NCI-H1930 (cell line): ENCODE results near the gene CNPY1.
"Not testable (repeated sequence)": the region's sequence is repeated elsewhere in the genome, so short reads cannot be mapped to it uniquely, and the experiment has no call there.

Experiments used
- DNase-seq, 2 experiments: peaks; one replicate each; lab custom pipeline; 2025; lab: John Stamatoyannopoulos, UW

CNPY1 gene

GRCh38 chr7:155578016-155578415 lies 31.7 kb upstream of the CNPY1 start:
- DNase-seq, result no peak

GRCh38 chr7:155577509-155577905 lies 31.1 kb upstream of the CNPY1 start:
- DNase-seq, result no peak

GRCh38 chr7:155576900-155577508 lies 30.6 kb upstream of the CNPY1 start:
- no peak for DNase-seq

GRCh38 chr7:155576416-155576815 lies 30.1 kb upstream of the CNPY1 start:
- no peak for DNase-seq

GRCh38 chr7:155574556-155575290 lies 28.4 kb upstream of the CNPY1 start:
- DNase-seq, result no peak

- no peak for DNase-seq
These were observed 25.4 kb upstream of the CNPY1 start for GRCh38 chr7:155571581-155572345.

- no peak for DNase-seq
These were observed 24.6 kb upstream of the CNPY1 start for GRCh38 chr7:155570991-155571390.

GRCh38 chr7:155570171-155570958 lies 24.0 kb upstream of the CNPY1 start:
- DNase-seq, result no peak

GRCh38 chr7:155569681-155570080 lies 23.3 kb upstream of the CNPY1 start:
- no peak for DNase-seq

GRCh38 chr7:155568842-155569494 lies 22.6 kb upstream of the CNPY1 start:
- no peak for DNase-seq

- DNase-seq, result no peak
These were observed 21.9 kb upstream of the CNPY1 start for GRCh38 chr7:155568333-155568660.

- no peak for DNase-seq
These were observed 21.4 kb upstream of the CNPY1 start for GRCh38 chr7:155567646-155568332.

GRCh38 chr7:155566011-155566836 lies 19.9 kb upstream of the CNPY1 start:
- DNase-seq, result no peak

- no peak for DNase-seq
These were observed 19.2 kb upstream of the CNPY1 start for GRCh38 chr7:155565596-155565995.

- DNase-seq, result not testable (repeated sequence)
These were observed 16.6 kb upstream of the CNPY1 start for GRCh38 chr7:155562976-155563375.

- DNase-seq, result no peak
These were observed 15.7 kb upstream of the CNPY1 start for GRCh38 chr7:155562106-155562505.

GRCh38 chr7:155560982-155561686 lies 14.8 kb upstream of the CNPY1 start:
- no peak for DNase-seq

GRCh38 chr7:155560196-155560885 lies 14.0 kb upstream of the CNPY1 start:
- no peak for DNase-seq

GRCh38 chr7:155559519-155560108 lies 13.3 kb upstream of the CNPY1 start:
- no peak for DNase-seq
